H4 (cell line): ENCODE data around the gene BARHL1. TPM values are rescaled to one million over a fixed set of nuclear protein-coding genes. Genes with fewer than 3 reads are reported as not detected.

Source experiments
- DNase-seq: peaks from one replicate; pipeline ENCODE4 v3.0.0-alpha.2; 2015; ENCODE audit warnings: low spot score
- total RNA-seq: library from RNA; depleted of rRNA; stranded (reverse); fragments of >200 nt; shearing (Covaris generic); gene quantifications from 2 replicates; pipeline ENCODE4 v1.2.3, GENCODE V29; 2014

BARHL1 gene
- total RNA-seq, 1 experiment from 2014 or later = not detected

GRCh38 chr9:132586830-132587591 lies 4.6 kb downstream of the BARHL1 start:
- DNase-seq = no peak

GRCh38 chr9:132587592-132587955 lies 5.2 kb downstream of the BARHL1 start:
- no peak for DNase-seq

- DNase-seq = no peak
These were observed 5.7 kb downstream of the BARHL1 start for GRCh38 chr9:132588098-132588497.

GRCh38 chr9:132588501-132589147 lies 6.2 kb downstream of the BARHL1 start:
- DNase-seq = no peak

- no peak for DNase-seq
These were observed 7.0 kb downstream of the BARHL1 start for GRCh38 chr9:132589148-132590036.

GRCh38 chr9:132590037-132590317 lies 7.6 kb downstream of the BARHL1 start:
- no peak for DNase-seq

GRCh38 chr9:132590318-132591182 lies 8.1 kb downstream of the BARHL1 start:
- DNase-seq = no peak

- no peak for DNase-seq
These were observed 8.8 kb downstream of the BARHL1 start for GRCh38 chr9:132591244-132591643.

GRCh38 chr9:132591751-132592314 lies 9.4 kb downstream of the BARHL1 start:
- no peak for DNase-seq

- no peak for DNase-seq
These were observed 10.0 kb downstream of the BARHL1 start for GRCh38 chr9:132592451-132592850.

- DNase-seq = no peak
These were observed 12.0 kb downstream of the BARHL1 start for GRCh38 chr9:132594412-132594811.

- DNase-seq = no peak
These were observed 12.9 kb downstream of the BARHL1 start for GRCh38 chr9:132595319-132595718.

- DNase-seq = no peak
These were observed 13.8 kb downstream of the BARHL1 start for GRCh38 chr9:132596200-132596599.

GRCh38 chr9:132597073-132597775 lies 14.8 kb downstream of the BARHL1 start:
- DNase-seq = no peak

- DNase-seq = no peak
These were observed 18.0 kb downstream of the BARHL1 start for GRCh38 chr9:132600326-132600984.

GRCh38 chr9:132602207-132602606 lies 19.8 kb downstream of the BARHL1 start:
- DNase-seq = no peak

GRCh38 chr9:132605387-132605786 lies 23.0 kb downstream of the BARHL1 start:
- no peak for DNase-seq

- DNase-seq = no peak
These were observed 23.7 kb downstream of the BARHL1 start for GRCh38 chr9:132606066-132606465.

- no peak for DNase-seq
These were observed 26.8 kb downstream of the BARHL1 start for GRCh38 chr9:132609184-132609583.

GRCh38 chr9:132609829-132610228 lies 27.4 kb downstream of the BARHL1 start:
- peak; percentile 24 for DNase-seq
